Measurements from ENCODE around the gene LTK.
"Not testable (repeated sequence)": the region's sequence is repeated elsewhere in the genome, so short reads cannot be mapped to it uniquely, and the experiment has no call there.

Gene LTK

DNA sequence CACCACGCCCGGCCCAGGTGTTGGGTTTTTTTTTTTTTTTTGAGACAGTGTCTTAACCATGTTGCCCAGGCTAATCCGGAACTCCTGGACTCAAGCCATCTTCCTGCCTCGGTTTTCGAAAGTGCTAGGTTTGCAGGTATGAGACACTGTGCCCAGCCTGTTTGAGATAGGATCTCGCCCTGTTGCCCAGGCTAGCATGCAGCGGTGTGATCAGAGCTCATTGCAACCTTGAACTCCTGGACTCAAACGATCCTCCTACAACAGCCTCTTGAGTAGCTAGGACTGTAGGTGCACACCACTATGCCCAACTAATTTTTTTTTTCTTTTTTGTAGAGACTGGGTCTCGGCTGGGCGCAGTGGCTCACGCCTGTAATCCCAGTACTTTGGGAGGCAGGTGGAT lies 40.2 kb downstream of the LTK start:
- no peak for DNase-seq

DNA sequence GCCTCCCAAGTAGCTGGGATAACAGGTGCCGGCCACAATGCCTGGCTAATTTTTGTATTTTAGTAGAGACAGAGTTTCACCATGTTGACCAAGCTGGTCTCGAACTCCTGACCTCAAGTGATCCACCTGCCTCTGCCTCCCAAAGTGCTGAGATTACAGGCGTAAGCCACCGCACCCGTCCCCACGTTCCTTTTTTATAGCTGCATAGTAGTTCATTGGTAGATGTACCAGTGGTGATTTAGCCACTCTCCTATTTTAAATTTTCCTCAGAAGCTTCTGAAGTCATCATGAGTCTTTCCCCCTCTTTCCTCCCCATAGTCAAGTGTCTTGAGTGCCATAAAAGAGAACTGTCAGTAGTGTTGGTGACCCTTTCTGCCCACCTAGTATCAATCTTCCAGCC lies 44.0 kb downstream of the LTK start:
- DNase-seq: not testable (repeated sequence)

DNA sequence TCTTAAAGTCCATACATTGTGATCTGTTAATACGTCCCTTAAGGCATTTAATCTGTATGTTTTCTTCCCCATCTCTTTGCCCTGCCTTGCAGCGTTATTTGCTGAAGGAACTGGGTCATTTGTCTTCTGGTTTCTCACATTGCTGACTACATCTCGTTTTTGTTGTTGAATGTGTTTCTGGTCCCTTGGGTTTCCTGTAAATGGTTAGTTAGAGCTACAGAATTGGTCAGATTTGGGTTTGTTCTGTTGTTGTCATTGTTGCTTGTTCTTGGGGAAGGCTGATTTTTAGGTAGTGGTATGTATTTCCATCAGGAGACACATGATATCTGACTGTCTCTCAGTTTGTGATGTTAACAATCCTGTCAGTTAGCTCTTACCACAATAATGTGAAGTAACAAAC lies 46.9 kb downstream of the LTK start:
- no peak for DNase-seq

DNA sequence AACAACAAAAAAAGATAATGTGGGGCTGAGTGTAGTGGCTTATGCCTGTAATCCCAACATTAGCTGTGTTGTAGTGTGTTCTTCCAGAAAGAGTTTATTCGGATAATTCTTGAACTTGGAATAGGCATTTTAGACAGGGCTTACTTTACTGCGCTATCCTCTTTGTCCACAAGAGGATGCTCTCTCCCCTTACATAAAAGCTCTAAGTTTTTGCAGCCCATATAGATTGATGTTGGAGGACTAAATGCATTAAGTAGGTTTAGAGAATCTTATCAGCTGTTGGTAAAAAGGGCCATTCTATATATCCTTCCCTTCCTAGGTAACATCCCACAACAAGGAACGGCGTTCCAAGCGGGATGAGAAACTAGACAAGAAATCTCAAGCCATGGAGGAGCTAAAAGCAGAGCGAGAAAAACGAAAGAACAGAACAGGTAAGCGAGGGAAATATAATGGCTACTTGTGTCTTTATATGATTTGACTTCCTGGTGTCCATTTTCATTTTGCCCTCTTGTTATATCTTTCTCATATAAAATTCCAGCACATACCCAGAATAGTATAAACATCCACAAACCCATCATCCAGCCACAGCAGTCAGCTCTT lies 47.7 kb downstream of the LTK start:
- no peak for DNase-seq

DNA sequence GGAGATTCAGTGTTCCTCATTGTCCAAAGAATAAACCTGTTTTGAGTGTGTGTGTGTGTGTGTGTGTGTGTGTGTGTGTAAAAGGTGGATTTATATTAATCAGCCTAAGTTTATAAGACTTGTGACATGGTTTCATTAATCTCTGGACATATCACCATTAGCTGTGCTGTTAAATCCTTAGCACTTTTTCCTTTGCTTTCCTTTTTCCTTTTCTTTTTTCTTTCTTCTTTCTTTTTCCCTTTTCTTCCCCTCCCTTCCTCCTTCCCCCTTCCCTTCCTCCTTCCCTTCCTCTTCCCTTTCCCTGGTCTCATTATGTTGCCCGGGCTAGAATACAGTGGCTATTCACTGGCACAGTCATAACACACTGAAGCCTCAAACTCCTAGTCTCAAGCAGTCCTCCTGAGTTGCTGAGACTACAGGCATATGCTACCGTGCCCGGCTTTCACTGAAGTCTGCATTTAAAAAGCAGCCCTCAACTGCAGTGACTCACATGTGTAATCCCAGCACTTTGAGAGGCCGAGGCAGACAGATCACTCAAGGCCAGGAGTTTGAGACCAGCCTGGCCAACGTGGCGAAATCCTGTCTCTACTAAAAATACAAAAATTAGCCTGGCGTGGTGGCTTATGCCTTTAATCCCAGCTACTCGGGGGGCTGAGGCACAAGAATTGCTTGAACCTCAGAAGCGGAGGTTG lies 48.6 kb downstream of the LTK start:
- no peak for DNase-seq

GRCh38 chr15:41462084-41462795 lies 51.4 kb downstream of the LTK start:
- DNase-seq: no peak
